CD14-positive monocyte (primary cell): ENCODE data around the gene ZBTB17. TPM values are rescaled to one million over a fixed set of nuclear protein-coding genes. Genes with fewer than 3 reads are reported as not detected.

Source experiments
- DNase-seq, 3 donors: peaks; one replicate each; pipeline ENCODE4 v3.0.0-alpha.2; 2011 to 2022
- H2AFZ ChIP-seq: 2 replicates; pipeline ENCODE4 v1.6.0; 2012; ENCODE audit warnings: mild to moderate bottlenecking, low read depth, low read length, inconsistent platforms; ENCODE audit not compliant: insufficient read depth, poor library complexity, severe bottlenecking
- H3K27ac ChIP-seq, 2 donors: 1 replicate in 1 of 2; 2 replicates in 1 of 2; pipeline ENCODE4 v1.5.1; 2012 to 2013; ENCODE audit warnings: low read length in 2 of 2, control low read depth in 1 of 2, inconsistent platforms in 1 of 2, low read depth in 1 of 2, mild to moderate bottlenecking in 1 of 2
- H3K27me3 ChIP-seq, 2 donors: one replicate each; pipeline versions ENCODE4 v1.6.0 to v1.6.1; 2011 to 2013; ENCODE audit warnings: low read length in 2 of 2; ENCODE audit not compliant: control insufficient read depth in 2 of 2, insufficient read depth in 2 of 2
- H3K36me3 ChIP-seq, 2 donors: replicated peaks in 1 of 2; 1 replicate in 1 of 2; 2 replicates in 1 of 2; pipeline versions ENCODE4 v1.5.1 to v1.6.1; 2012 to 2013; ENCODE audit warnings: low read length in 2 of 2, control low read depth in 1 of 2, inconsistent platforms in 1 of 2, mild to moderate bottlenecking in 1 of 2; ENCODE audit not compliant: insufficient read depth in 2 of 2, control insufficient read depth in 1 of 2
- H3K4me1 ChIP-seq, 2 donors: 1 replicate in 1 of 2; 2 replicates in 1 of 2; pipeline versions ENCODE4 v1.5.1 to v1.6.1; 2012 to 2013; ENCODE audit warnings: low read length in 2 of 2, control low read depth in 1 of 2, inconsistent platforms in 1 of 2, mild to moderate bottlenecking in 1 of 2, moderate library complexity in 1 of 2; ENCODE audit not compliant: insufficient read depth in 2 of 2, control insufficient read depth in 1 of 2
- H3K4me2 ChIP-seq: replicated peaks from 2 replicates; pipeline ENCODE3; 2012; ENCODE audit warnings: low read length, moderate library complexity, mild to moderate bottlenecking; ENCODE audit not compliant: poor library complexity, severe bottlenecking; ENCODE audit errors: extremely low read depth
- H3K4me3 ChIP-seq, 3 experiments: fragments of 200-600 bp in 1 of 3; sonication (generic) in 1 of 3; replicated peaks in 1 of 3; 1 replicate in 2 of 3; 2 replicates in 1 of 3; pipeline ENCODE4 v1.5.1; 2011 to 2013; ENCODE audit warnings: low read length in 3 of 3, mild to moderate bottlenecking in 3 of 3, control low read depth in 2 of 3, low read depth in 2 of 3, inconsistent platforms in 1 of 3, moderate library complexity in 1 of 3
- H3K79me2 ChIP-seq: 2 replicates; pipeline ENCODE4 v1.6.0; 2012; ENCODE audit warnings: mild to moderate bottlenecking, control low read depth, inconsistent platforms, low read length, moderate library complexity; ENCODE audit not compliant: insufficient read depth
- H3K9ac ChIP-seq: 2 replicates; pipeline ENCODE4 v1.6.0; 2017; ENCODE audit warnings: low read length, mild to moderate bottlenecking; ENCODE audit not compliant: insufficient read depth, poor library complexity, severe bottlenecking
- H3K9me3 ChIP-seq, 2 donors: replicated peaks in 1 of 2; 1 replicate in 1 of 2; 2 replicates in 1 of 2; pipeline versions ENCODE4 v1.5.1 to v1.6.1; 2012 to 2013; ENCODE audit warnings: low read length in 2 of 2, control low read depth in 1 of 2; ENCODE audit not compliant: control insufficient read depth in 1 of 2, insufficient read depth in 1 of 2
- H4K20me1 ChIP-seq: 2 replicates; pipeline ENCODE4 v1.6.0; 2012; ENCODE audit warnings: mild to moderate bottlenecking, low read length, control low read depth, moderate library complexity; ENCODE audit not compliant: insufficient read depth
- H3K27ac Mint-ChIP-seq, 7 donors: one replicate each; pipeline ENCODE4 v1.8.0; 2020; ENCODE audit warnings: mild to moderate bottlenecking in 7 of 7, mixed read lengths in 7 of 7, moderate library complexity in 6 of 7, inconsistent platforms in 2 of 7
- H3K27me3 Mint-ChIP-seq, 3 donors: one replicate each; pipeline ENCODE4 v1.8.0; 2021 to 2022; ENCODE audit warnings: low read depth in 3 of 3, mild to moderate bottlenecking in 3 of 3, mixed read lengths in 3 of 3, moderate library complexity in 3 of 3, inconsistent platforms in 1 of 3
- H3K36me3 Mint-ChIP-seq, 2 donors: one replicate each; pipeline ENCODE4 v1.8.0; 2020; ENCODE audit warnings: mixed read lengths in 2 of 2, inconsistent platforms in 1 of 2, mild to moderate bottlenecking in 1 of 2
- H3K4me1 Mint-ChIP-seq: one replicate; pipeline ENCODE4 v1.8.0; 2020; ENCODE audit warnings: mild to moderate bottlenecking, mixed read lengths
- H3K4me3 Mint-ChIP-seq, 2 donors: one replicate each; pipeline ENCODE4 v1.8.0; 2020; ENCODE audit warnings: mild to moderate bottlenecking in 2 of 2, mixed read lengths in 2 of 2, moderate library complexity in 1 of 2
- H3K9me3 Mint-ChIP-seq, 7 donors: one replicate each; pipeline ENCODE4 v1.8.0; 2020 to 2022; ENCODE audit warnings: mixed read lengths in 7 of 7, mild to moderate bottlenecking in 6 of 7, moderate library complexity in 6 of 7, inconsistent platforms in 2 of 7
- WGBS: methylation state at CpG from one replicate; pipeline ENCODE4 v1.1.5; 2013; ENCODE audit warnings: missing lambda C conversion rate; ENCODE audit not compliant: insufficient coverage; 5-methylcytosine and 5-hydroxymethylcytosine counted together
- intact Hi-C, 2 donors: fragments of 100-400 bp; cut with micrococcal nuclease; formaldehyde crosslinking; loops; one replicate each; pipeline versions ENCODE4 v1.15.0 to v1.15.1; 2023
- polyA plus RNA-seq, 3 donors: library from polyadenylated mRNA; depleted of rRNA in 1 of 3; unstranded in 2 of 3; stranded (reverse) in 1 of 3; fragments of 300-500 nt in 2 of 3; fragments of >200 nt in 1 of 3; fragmentation: Illumina TruSeq in 2 of 3; gene quantifications; 1 replicate in 2 of 3; 2 replicates in 1 of 3; pipeline ENCODE4 v1.2.3, GENCODE V29; 2012 to 2021
- TF ChIP-seq, protein P1 (sequence below): fragments of 200-600 bp; IDR thresholded peaks from one replicate; pipeline ENCODE4 v1.8.0; 2022; ENCODE audit warnings: antibody characterized with exemption, mild to moderate bottlenecking

ZBTB17 gene
- polyA plus RNA-seq, 3 donors, result 2.8 to 93.3 (median 7.6) TPM

DNA sequence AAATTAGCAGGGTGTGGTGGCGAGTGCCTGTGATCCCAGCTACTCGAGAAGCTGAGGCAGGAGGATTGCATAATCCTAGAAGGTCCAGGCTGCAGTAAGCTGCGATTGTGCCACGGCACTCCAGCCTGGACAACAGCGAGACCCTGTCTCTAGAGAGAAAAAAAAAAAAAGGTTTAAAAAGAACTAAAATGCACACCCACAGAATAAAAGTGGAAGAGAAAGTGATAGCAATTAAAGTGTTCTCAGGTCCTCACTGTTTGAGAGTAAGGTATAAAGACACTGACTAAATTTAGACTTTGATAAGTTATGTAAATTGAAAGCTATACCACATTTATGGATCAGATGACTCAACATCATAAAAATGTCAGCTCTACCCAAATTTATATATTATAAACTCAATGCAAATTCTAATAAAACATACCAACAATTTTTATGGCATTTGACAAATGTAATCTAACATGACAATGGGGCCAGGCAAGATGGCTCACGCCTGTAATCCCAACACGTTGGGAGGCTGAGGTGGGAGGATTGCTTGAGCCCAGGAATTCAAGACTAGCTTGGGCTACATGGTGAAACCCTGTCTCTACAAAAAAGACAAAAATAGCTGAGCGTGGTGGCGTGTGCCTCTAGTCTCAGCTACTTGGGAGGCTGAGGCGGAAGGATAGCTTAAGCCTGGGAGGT lies 11.8 kb downstream of the ZBTB17 start:
- Mint-ChIP-seq H3K27ac (peak overlapping the region in 6 of 7 donors; percentile 51 to 86 (median 70)), H3K27me3 (peaks cover 0 to 2% (median 0%) of the 10 kb centered on the region in 3 donors), H3K4me3 (peak overlapping the region in 1 of 2 donors; percentile 29), H3K9me3 (peaks cover 0 to 1% (median 0%) of the 10 kb centered on the region in 7 donors), H3K4me1 (peaks cover 39% of the 10 kb centered on the region), H3K36me3 (peaks cover 46 to 60% of the 10 kb centered on the region in 2 donors)
- Histone ChIP-seq H3K4me2 (peak overlapping the region; percentile 19), H3K4me3 (no peak overlapping the region), H3K36me3 (peaks cover 15 to 30% of the 10 kb centered on the region in 2 donors), H3K4me1 (peaks cover 23 to 38% of the 10 kb centered on the region in 2 donors), H3K79me2 (peaks cover 82% of the 10 kb centered on the region), H2AFZ (no peak overlapping the region), H3K27ac (peak overlapping the region; percentile 14 to 62), H3K27me3 (no peaks in the 10 kb centered on the region), H4K20me1 (peaks cover 77% of the 10 kb centered on the region), H3K9ac (no peak overlapping the region), H3K9me3 (no peaks in the 10 kb centered on the region)
- DNase-seq, result peak in 2 of 3 donors; percentile 41 to 87
- TF ChIP-seq, protein P1, sequence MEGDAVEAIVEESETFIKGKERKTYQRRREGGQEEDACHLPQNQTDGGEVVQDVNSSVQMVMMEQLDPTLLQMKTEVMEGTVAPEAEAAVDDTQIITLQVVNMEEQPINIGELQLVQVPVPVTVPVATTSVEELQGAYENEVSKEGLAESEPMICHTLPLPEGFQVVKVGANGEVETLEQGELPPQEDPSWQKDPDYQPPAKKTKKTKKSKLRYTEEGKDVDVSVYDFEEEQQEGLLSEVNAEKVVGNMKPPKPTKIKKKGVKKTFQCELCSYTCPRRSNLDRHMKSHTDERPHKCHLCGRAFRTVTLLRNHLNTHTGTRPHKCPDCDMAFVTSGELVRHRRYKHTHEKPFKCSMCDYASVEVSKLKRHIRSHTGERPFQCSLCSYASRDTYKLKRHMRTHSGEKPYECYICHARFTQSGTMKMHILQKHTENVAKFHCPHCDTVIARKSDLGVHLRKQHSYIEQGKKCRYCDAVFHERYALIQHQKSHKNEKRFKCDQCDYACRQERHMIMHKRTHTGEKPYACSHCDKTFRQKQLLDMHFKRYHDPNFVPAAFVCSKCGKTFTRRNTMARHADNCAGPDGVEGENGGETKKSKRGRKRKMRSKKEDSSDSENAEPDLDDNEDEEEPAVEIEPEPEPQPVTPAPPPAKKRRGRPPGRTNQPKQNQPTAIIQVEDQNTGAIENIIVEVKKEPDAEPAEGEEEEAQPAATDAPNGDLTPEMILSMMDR, result no peak
- WGBS, result 58% methylated on average over 5 of the region's 10 CpGs
- intact Hi-C loops, result no loop called here

- Mint-ChIP-seq H3K27ac (peak overlapping the region in 6 of 7 donors; percentile 51 to 86 (median 70)), H3K36me3 (peaks cover 45 to 60% of the 10 kb centered on the region in 2 donors), H3K4me3 (no peak overlapping the region), H3K4me1 (peaks cover 41% of the 10 kb centered on the region), H3K27me3 (peaks cover 0 to 2% (median 0%) of the 10 kb centered on the region in 3 donors), H3K9me3 (peaks cover 0 to 1% (median 0%) of the 10 kb centered on the region in 7 donors)
- Histone ChIP-seq H3K27me3 (no peaks in the 10 kb centered on the region), H3K4me1 (peaks cover 24 to 44% of the 10 kb centered on the region in 2 donors), H3K9ac (no peak overlapping the region), H3K4me3 (no peak overlapping the region), H3K9me3 (no peaks in the 10 kb centered on the region), H3K4me2 (peak overlapping the region; percentile 19), H3K79me2 (peaks cover 83% of the 10 kb centered on the region), H2AFZ (no peak overlapping the region), H3K36me3 (peaks cover 9 to 27% of the 10 kb centered on the region in 2 donors), H4K20me1 (peaks cover 79% of the 10 kb centered on the region), H3K27ac (peak overlapping the region; percentile 14 to 62)
- intact Hi-C loops, result no loop called here
- no peak for DNase-seq
- TF ChIP-seq, protein P1, result no peak
Measured at GRCh38 chr1:15963363-15963967, 12.4 kb downstream of the ZBTB17 start.
